ENCODE data around the gene WWC2.

DNA sequence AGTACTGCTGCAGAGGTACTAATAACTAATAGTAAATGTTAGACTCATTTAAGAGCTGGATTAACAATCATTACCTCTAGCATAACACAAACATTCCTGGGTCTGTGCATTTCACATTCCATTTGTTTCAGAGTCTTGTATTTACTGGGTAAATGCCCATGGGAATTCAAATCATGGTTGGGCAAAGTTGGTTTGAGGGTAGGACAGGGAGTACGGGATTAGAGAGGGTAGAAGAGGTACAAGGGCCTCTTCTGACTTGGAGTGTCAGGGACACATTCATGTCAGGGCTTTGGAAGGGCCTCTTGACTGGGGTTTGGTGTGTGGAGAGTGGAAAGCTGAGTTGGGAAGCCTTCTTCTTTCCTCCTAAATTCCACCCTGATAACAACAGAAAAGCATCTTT is 65.9 kb downstream of the WWC2 start:
- TF ChIP-seq, protein P1, sequence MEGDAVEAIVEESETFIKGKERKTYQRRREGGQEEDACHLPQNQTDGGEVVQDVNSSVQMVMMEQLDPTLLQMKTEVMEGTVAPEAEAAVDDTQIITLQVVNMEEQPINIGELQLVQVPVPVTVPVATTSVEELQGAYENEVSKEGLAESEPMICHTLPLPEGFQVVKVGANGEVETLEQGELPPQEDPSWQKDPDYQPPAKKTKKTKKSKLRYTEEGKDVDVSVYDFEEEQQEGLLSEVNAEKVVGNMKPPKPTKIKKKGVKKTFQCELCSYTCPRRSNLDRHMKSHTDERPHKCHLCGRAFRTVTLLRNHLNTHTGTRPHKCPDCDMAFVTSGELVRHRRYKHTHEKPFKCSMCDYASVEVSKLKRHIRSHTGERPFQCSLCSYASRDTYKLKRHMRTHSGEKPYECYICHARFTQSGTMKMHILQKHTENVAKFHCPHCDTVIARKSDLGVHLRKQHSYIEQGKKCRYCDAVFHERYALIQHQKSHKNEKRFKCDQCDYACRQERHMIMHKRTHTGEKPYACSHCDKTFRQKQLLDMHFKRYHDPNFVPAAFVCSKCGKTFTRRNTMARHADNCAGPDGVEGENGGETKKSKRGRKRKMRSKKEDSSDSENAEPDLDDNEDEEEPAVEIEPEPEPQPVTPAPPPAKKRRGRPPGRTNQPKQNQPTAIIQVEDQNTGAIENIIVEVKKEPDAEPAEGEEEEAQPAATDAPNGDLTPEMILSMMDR (conservative IDR thresholded peaks at IDR 0.05; ENCODE audit: low read length): no peak
- no peak for TF ChIP-seq EZH2phosphoT487 (IDR thresholded peaks at IDR 0.05; ENCODE audit: borderline replicate concordance)

Measured in Loucy (cell line).